SU-DHL-6 (cell line): ENCODE results near the gene CNTN5.

Experiments
- H2AFZ ChIP-seq: fragments of 200-600 bp; sonication (generic); 2 replicates; pipeline ENCODE4 v1.6.1; 2014; ENCODE audit warnings: low read depth, mild to moderate bottlenecking, moderate library complexity, mixed read lengths, antibody characterized with exemption, low read length; ENCODE audit not compliant: severe bottlenecking
- H3F3A ChIP-seq: fragments of 200-600 bp; shearing (Covaris generic); 2 replicates; pipeline ENCODE4 v1.6.0; 2016; ENCODE audit warnings: antibody characterized with exemption, mild to moderate bottlenecking; ENCODE audit not compliant: insufficient read depth
- H3K27ac ChIP-seq: fragments of 200-600 bp; sonication (generic); 2 replicates; pipeline ENCODE4 v1.5.1; 2016; ENCODE audit warnings: low read depth, mild to moderate bottlenecking, low read length, moderate library complexity, mixed read lengths
- H3K27me3 ChIP-seq: fragments of 200-600 bp; sonication (generic), shearing (Covaris generic); 2 replicates; pipeline ENCODE4 v1.6.0; 2014; ENCODE audit warnings: mild to moderate bottlenecking, low read length
- H3K36me3 ChIP-seq: fragments of 200-600 bp; sonication (generic); 2 replicates; pipeline ENCODE4 v1.6.1; 2014; ENCODE audit warnings: mild to moderate bottlenecking, low read length, mixed read lengths
- H3K4me2 ChIP-seq: fragments of 300-600, 200-600 bp; shearing (Covaris generic), sonication (generic); 2 replicates; pipeline ENCODE4 v1.6.0; 2014; ENCODE audit warnings: low read length, low read depth, mild to moderate bottlenecking; ENCODE audit not compliant: poor library complexity, severe bottlenecking
- H3K4me3 ChIP-seq: fragments of 200-600 bp; sonication (generic); 2 replicates; pipeline ENCODE4 v1.5.1; 2014; ENCODE audit warnings: antibody characterized with exemption, low read length, mild to moderate bottlenecking, mixed read lengths; ENCODE audit not compliant: insufficient read depth, poor library complexity, severe bottlenecking
- H3K79me2 ChIP-seq: fragments of 200-600 bp; sonication (generic); 2 replicates; pipeline ENCODE4 v1.6.1; 2014; ENCODE audit warnings: mild to moderate bottlenecking, low read length, moderate library complexity; ENCODE audit not compliant: insufficient read depth
- H3K9ac ChIP-seq: fragments of 200-600 bp; sonication (generic); 2 replicates; pipeline ENCODE4 v1.7.0; 2014; ENCODE audit warnings: mild to moderate bottlenecking, low read length
- H3K9me2 ChIP-seq: fragments of 200-600 bp; sonication (generic); replicated peaks from 2 replicates; pipeline ENCODE4 v1.6.1; 2014; ENCODE audit warnings: low read length; ENCODE audit not compliant: insufficient read depth
- H3K9me3 ChIP-seq: fragments of 200-600 bp; sonication (generic); 2 replicates; pipeline ENCODE4 v1.6.1; 2014; ENCODE audit warnings: low read length, mixed read lengths; ENCODE audit not compliant: insufficient read depth
- H4K20me1 ChIP-seq: fragments of 200-600 bp; sonication (generic); 2 replicates; pipeline ENCODE4 v1.6.1; 2014; ENCODE audit warnings: low read depth, mild to moderate bottlenecking, antibody characterized with exemption, low read length, moderate library complexity, mixed read lengths
- EZH2phosphoT487 ChIP-seq: fragments of 200-600 bp; sonication (generic), shearing (Covaris generic); conservative IDR thresholded peaks from 2 replicates; pipeline ENCODE4 v1.6.1; 2018; ENCODE audit warnings: mild to moderate bottlenecking, antibody characterized with exemption, low read length, moderate library complexity, mixed read lengths
- TF ChIP-seq, protein P1 (sequence below): fragments of 200-600 bp; sonication (generic); IDR thresholded peaks from one replicate; pipeline ENCODE4 v1.5.1; 2017; ENCODE audit warnings: antibody characterized with exemption, mild to moderate bottlenecking, low read length, moderate library complexity; ENCODE audit not compliant: insufficient read depth, poor library complexity, severe bottlenecking

Gene CNTN5

GRCh38 chr11:100224541-100225034 lies 1203.8 kb downstream of the CNTN5 start:
- TF ChIP-seq, protein P1, sequence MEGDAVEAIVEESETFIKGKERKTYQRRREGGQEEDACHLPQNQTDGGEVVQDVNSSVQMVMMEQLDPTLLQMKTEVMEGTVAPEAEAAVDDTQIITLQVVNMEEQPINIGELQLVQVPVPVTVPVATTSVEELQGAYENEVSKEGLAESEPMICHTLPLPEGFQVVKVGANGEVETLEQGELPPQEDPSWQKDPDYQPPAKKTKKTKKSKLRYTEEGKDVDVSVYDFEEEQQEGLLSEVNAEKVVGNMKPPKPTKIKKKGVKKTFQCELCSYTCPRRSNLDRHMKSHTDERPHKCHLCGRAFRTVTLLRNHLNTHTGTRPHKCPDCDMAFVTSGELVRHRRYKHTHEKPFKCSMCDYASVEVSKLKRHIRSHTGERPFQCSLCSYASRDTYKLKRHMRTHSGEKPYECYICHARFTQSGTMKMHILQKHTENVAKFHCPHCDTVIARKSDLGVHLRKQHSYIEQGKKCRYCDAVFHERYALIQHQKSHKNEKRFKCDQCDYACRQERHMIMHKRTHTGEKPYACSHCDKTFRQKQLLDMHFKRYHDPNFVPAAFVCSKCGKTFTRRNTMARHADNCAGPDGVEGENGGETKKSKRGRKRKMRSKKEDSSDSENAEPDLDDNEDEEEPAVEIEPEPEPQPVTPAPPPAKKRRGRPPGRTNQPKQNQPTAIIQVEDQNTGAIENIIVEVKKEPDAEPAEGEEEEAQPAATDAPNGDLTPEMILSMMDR, result no peak
- TF ChIP-seq EZH2phosphoT487, result no peak
- no peaks in the 10 kb centered on the region for H4K20me1 ChIP-seq
- H3F3A ChIP-seq, result no peaks in the 10 kb centered on the region
- H3K27ac ChIP-seq, result no peak overlapping the region
- no peaks in the 10 kb centered on the region for H3K9me3 ChIP-seq
- no peaks in the 10 kb centered on the region for H3K36me3 ChIP-seq
- no peak overlapping the region for H3K4me3 ChIP-seq
- H3K9me2 ChIP-seq, result no peaks in the 10 kb centered on the region
- H3K27me3 ChIP-seq, result no peaks in the 10 kb centered on the region
- no peaks in the 10 kb centered on the region for H3K79me2 ChIP-seq
- H3K9ac ChIP-seq, result no peak overlapping the region
- no peak overlapping the region for H2AFZ ChIP-seq
- no peak overlapping the region for H3K4me2 ChIP-seq

GRCh38 chr11:100229086-100229485 lies 1208.3 kb downstream of the CNTN5 start:
- no peak for TF ChIP-seq EZH2phosphoT487
- TF ChIP-seq, protein P1, result no peak
- no peaks in the 10 kb centered on the region for H3K9me2 ChIP-seq
- H3F3A ChIP-seq, result no peaks in the 10 kb centered on the region
- no peaks in the 10 kb centered on the region for H3K36me3 ChIP-seq
- H3K27me3 ChIP-seq, result no peaks in the 10 kb centered on the region
- no peak overlapping the region for H3K4me2 ChIP-seq
- H3K9me3 ChIP-seq, result no peaks in the 10 kb centered on the region
- no peak overlapping the region for H3K27ac ChIP-seq
- no peak overlapping the region for H3K9ac ChIP-seq
- H2AFZ ChIP-seq, result no peak overlapping the region
- H4K20me1 ChIP-seq, result no peaks in the 10 kb centered on the region
- no peak overlapping the region for H3K4me3 ChIP-seq
- no peaks in the 10 kb centered on the region for H3K79me2 ChIP-seq

GRCh38 chr11:100232006-100232405 lies 1211.3 kb downstream of the CNTN5 start:
- H3K9me3 ChIP-seq, result no peaks in the 10 kb centered on the region
- H4K20me1 ChIP-seq, result no peaks in the 10 kb centered on the region
- no peak overlapping the region for H3K27ac ChIP-seq
- H3K4me2 ChIP-seq, result no peak overlapping the region
- TF ChIP-seq, protein P1, result no peak
- TF ChIP-seq EZH2phosphoT487, result no peak
- H3K27me3 ChIP-seq, result no peaks in the 10 kb centered on the region
- no peaks in the 10 kb centered on the region for H3K79me2 ChIP-seq
- H2AFZ ChIP-seq, result no peak overlapping the region
- H3K4me3 ChIP-seq, result no peak overlapping the region
- H3K36me3 ChIP-seq, result no peaks in the 10 kb centered on the region
- H3K9me2 ChIP-seq, result no peaks in the 10 kb centered on the region
- no peak overlapping the region for H3K9ac ChIP-seq
- no peaks in the 10 kb centered on the region for H3F3A ChIP-seq
